PC-9 (cell line): ENCODE measurements around the gene MAP3K4. TPM values are rescaled to one million over a fixed set of nuclear protein-coding genes. Genes with fewer than 3 reads are reported as not detected.

Experiments
- BruUV-seq: library from RNA; stranded (reverse); fragments of 400-500 nt; replicated peaks from 2 replicates; lab custom pipeline; 2021; lab: Mats Ljungman, UMichigan
- CTCF ChIA-PET: fragments of 300-600 bp; sonication (Branson Sonifier 250); formaldehyde crosslinking; loops from one replicate; lab custom pipeline; 2022; ENCODE audit warnings: antibody characterized with exemption; lab: Charles Lee
- POLR2A ChIA-PET: fragments of 300-600 bp; sonication (Branson Sonifier 250); formaldehyde crosslinking; loops from one replicate; lab custom pipeline; 2022; ENCODE audit warnings: antibody characterized with exemption; ENCODE audit not compliant: unreplicated experiment; lab: Charles Lee
- DNase-seq, 2 experiments: peaks; one replicate each; pipeline versions ENCODE4 v3.0.0 to v3.0.0-alpha.2; 2015 to 2022; ENCODE audit warnings: mixed read lengths in 1 of 2
- H2AFZ ChIP-seq: fragments of 200-600 bp; sonication (generic); 2 replicates; pipeline ENCODE4 v1.8.1; 2017; ENCODE audit warnings: antibody characterized with exemption
- H3F3A ChIP-seq: fragments of 200-600 bp; sonication (generic); 2 replicates; pipeline ENCODE4 v1.8.1; 2017; ENCODE audit warnings: antibody characterized with exemption, mild to moderate bottlenecking, low read depth; ENCODE audit not compliant: insufficient read depth
- H3K27ac ChIP-seq: fragments of 200-600 bp; sonication (generic); 2 replicates; pipeline ENCODE4 v1.6.1; 2016; ENCODE audit warnings: mixed run types
- H3K27me3 ChIP-seq: fragments of 200-600 bp; sonication (generic); 2 replicates; pipeline ENCODE4 v1.6.1; 2016; ENCODE audit warnings: low read depth, mixed run types; ENCODE audit not compliant: insufficient read depth
- H3K36me3 ChIP-seq: fragments of 200-600 bp; sonication (generic); 2 replicates; pipeline ENCODE4 v1.6.1; 2016; ENCODE audit warnings: low read depth, mixed run types
- H3K4me1 ChIP-seq: fragments of 200-600 bp; sonication (generic); replicated peaks from 2 replicates; pipeline ENCODE4 v1.6.1; 2016; ENCODE audit warnings: mixed run types; ENCODE audit not compliant: insufficient read depth
- H3K4me2 ChIP-seq: fragments of 200-600 bp; sonication (generic); 2 replicates; pipeline ENCODE4 v1.6.1; 2017; ENCODE audit warnings: mixed run types
- H3K4me3 ChIP-seq: fragments of 200-600 bp; sonication (generic); 2 replicates; pipeline ENCODE4 v1.6.1; 2016; ENCODE audit warnings: mixed run types
- H3K79me2 ChIP-seq: fragments of 200-600 bp; sonication (generic); 2 replicates; pipeline ENCODE4 v1.6.1; 2017; ENCODE audit warnings: low read depth, mixed run types
- H3K9me2 ChIP-seq: fragments of 200-600 bp; sonication (generic); 2 replicates; pipeline ENCODE4 v1.8.1; 2017; ENCODE audit warnings: mild to moderate bottlenecking; ENCODE audit not compliant: insufficient read depth
- H3K9me3 ChIP-seq: fragments of 200-600 bp; sonication (generic); 2 replicates; pipeline ENCODE4 v1.8.1; 2016; ENCODE audit warnings: low read depth; ENCODE audit not compliant: insufficient read depth
- H4K20me1 ChIP-seq: fragments of 200-600 bp; sonication (generic); 2 replicates; pipeline ENCODE4 v1.8.1; 2017; ENCODE audit not compliant: insufficient read depth
- EZH2 ChIP-seq: fragments of 200-600 bp; sonication (generic); IDR thresholded peaks from 2 replicates; pipeline ENCODE4 v1.8.0; 2017; ENCODE audit warnings: antibody characterized with exemption, low read depth
- intact Hi-C: fragments of 100-400 bp; cut with micrococcal nuclease; formaldehyde crosslinking; loops from one replicate; pipeline ENCODE4 v1.10.0; 2022; ENCODE audit not compliant: unreplicated experiment
- total RNA-seq: library from RNA; stranded (reverse); gene quantifications from 2 replicates; pipeline ENCODE4 v1.2.3, GENCODE V29; 2021
- TF ChIP-seq, protein P1 (sequence below): fragments of 200-600 bp; sonication (generic); conservative IDR thresholded peaks from 2 replicates; pipeline ENCODE4 v1.6.1; 2017; ENCODE audit warnings: mixed run types, antibody characterized with exemption, mild to moderate bottlenecking, moderate library complexity

The MAP3K4 gene
- total RNA-seq, 1 experiment from 2014 or later, result 13.0 TPM

DNA sequence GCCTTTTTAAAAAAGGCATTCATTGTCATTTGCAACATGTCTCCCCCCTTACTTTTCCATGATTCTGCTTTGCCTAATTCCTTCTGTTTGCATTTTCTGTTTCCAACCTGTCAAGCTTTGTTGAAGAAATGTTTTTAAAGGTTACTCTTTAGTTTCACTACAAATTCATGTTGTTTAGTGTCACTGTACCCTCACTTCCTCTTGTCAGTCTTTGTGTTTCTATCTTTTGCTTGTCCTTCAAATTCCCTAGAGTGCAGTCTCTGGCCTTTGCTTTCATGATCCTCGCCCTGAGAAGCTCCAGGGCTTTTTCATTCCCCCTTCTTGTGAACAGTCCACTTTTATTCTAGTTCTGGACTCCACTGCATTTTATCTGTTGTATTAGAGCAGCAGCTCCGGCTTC is 90.6 kb downstream of the MAP3K4 start:
- H3K27me3 ChIP-seq, result no peaks in the 10 kb centered on the region
- no TSS peak for BruUV-seq
- no peak overlapping the region for H3K4me2 ChIP-seq
- H3K27ac ChIP-seq, result no peak overlapping the region
- no peaks in the 10 kb centered on the region for H3F3A ChIP-seq
- intact Hi-C loops, result no loop called here
- no peaks in the 10 kb centered on the region for H3K9me2 ChIP-seq
- no peaks in the 10 kb centered on the region for H3K4me1 ChIP-seq
- ChIA-PET CTCF (no interaction called here), POLR2A (no interaction called here)
- TF ChIP-seq, protein P1, sequence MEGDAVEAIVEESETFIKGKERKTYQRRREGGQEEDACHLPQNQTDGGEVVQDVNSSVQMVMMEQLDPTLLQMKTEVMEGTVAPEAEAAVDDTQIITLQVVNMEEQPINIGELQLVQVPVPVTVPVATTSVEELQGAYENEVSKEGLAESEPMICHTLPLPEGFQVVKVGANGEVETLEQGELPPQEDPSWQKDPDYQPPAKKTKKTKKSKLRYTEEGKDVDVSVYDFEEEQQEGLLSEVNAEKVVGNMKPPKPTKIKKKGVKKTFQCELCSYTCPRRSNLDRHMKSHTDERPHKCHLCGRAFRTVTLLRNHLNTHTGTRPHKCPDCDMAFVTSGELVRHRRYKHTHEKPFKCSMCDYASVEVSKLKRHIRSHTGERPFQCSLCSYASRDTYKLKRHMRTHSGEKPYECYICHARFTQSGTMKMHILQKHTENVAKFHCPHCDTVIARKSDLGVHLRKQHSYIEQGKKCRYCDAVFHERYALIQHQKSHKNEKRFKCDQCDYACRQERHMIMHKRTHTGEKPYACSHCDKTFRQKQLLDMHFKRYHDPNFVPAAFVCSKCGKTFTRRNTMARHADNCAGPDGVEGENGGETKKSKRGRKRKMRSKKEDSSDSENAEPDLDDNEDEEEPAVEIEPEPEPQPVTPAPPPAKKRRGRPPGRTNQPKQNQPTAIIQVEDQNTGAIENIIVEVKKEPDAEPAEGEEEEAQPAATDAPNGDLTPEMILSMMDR, result no peak
- no peak for TF ChIP-seq EZH2
- H3K79me2 ChIP-seq, result no peaks in the 10 kb centered on the region
- H3K9me3 ChIP-seq, result no peaks in the 10 kb centered on the region
- H3K4me3 ChIP-seq, result no peak overlapping the region
- H2AFZ ChIP-seq, result no peak overlapping the region
- 0 out of 2 replicates have a peak, but pooled peaks cover 12% of the 10 kb centered on the region for H3K36me3 ChIP-seq
- H4K20me1 ChIP-seq, result no peaks in the 10 kb centered on the region
- DNase-seq, result no peak

DNA sequence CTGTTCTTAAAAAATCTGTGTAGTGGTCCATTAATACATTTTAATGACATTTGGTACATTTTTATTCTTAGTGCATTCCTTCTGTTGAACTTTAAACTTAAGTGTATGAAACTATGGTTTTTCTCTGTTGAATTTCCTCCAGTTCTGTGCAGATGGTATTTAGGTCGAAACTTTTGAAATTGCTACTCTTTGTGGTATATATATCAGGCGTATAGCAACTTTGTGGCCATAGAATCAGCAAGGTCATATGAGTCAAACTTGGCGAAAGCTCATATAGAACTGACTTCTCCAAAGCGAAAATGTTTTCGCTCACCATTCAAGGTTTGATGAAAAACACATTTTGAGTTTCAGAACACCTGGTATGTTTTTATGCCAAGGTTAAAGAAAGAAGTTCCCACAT is 93.7 kb downstream of the MAP3K4 start:
- Histone ChIP-seq H3K4me1 (no peaks in the 10 kb centered on the region), H3K79me2 (no peaks in the 10 kb centered on the region), H3K27me3 (no peaks in the 10 kb centered on the region), H3K36me3 (peaks cover 12% of the 10 kb centered on the region; the same call in 1 of the 2 replicates), H3K4me3 (no peak overlapping the region), H2AFZ (no peak overlapping the region), H3K4me2 (no peak overlapping the region), H4K20me1 (no peaks in the 10 kb centered on the region), H3K9me3 (no peaks in the 10 kb centered on the region), H3K9me2 (no peaks in the 10 kb centered on the region), H3K27ac (no peak overlapping the region), H3F3A (no peaks in the 10 kb centered on the region)
- DNase-seq, result no peak
- BruUV-seq, result no TSS peak
- CTCF ChIA-PET, result no interaction called here
- POLR2A ChIA-PET, result no interaction called here
- no peak for TF ChIP-seq EZH2
- TF ChIP-seq, protein P1, result no peak
- intact Hi-C loops, result no loop called here

DNA sequence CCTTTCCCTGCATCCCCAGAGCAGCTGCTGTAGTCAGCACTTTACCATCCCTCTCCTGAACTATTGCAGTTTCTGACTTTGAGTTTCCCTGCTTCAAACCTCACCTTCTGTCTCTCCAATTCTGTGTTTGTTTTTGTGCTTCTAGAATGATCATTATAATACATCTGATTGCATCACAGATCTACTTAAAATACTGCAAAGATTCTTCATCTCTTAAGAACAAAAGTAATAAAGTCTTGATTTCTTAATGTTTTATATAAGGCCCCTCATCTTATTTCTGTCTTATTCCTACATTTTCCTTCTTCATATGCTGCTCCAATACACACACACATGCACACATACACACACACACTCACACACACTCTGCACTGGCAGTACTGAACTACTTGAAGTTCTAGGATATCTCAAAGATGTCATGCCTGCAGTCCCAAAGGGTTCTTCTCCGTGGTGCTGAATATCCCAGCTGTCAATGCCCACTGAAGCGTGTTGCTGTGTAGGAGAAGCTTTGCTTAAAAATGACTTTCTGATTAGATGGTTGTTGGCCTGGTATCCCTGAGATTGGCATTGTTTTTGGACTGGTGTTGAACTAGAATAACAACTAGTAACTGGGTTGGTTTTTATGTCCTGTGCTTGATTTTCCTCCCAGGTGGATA is 97.2 kb downstream of the MAP3K4 start:
- H3K79me2 ChIP-seq, result no peaks in the 10 kb centered on the region
- POLR2A ChIA-PET, result no interaction called here

More for the DNA sequence above, 97.2 kb downstream of the MAP3K4 start:
- Histone ChIP-seq H3K4me1 (no peaks in the 10 kb centered on the region), H3K9me2 (no peaks in the 10 kb centered on the region), H3K27ac (no peak overlapping the region), H3K4me2 (no peak overlapping the region), H3K27me3 (no peaks in the 10 kb centered on the region), H4K20me1 (no peaks in the 10 kb centered on the region), H3K9me3 (no peaks in the 10 kb centered on the region), H3K4me3 (no peak overlapping the region), H3F3A (no peaks in the 10 kb centered on the region), H3K36me3 (peaks cover 7% of the 10 kb centered on the region; the same call in 1 of the 2 replicates), H2AFZ (no peak overlapping the region)
- intact Hi-C loops, result no loop called here
- BruUV-seq, result no TSS peak
- no peak for TF ChIP-seq EZH2
- TF ChIP-seq, protein P1, result no peak
- CTCF ChIA-PET, result no interaction called here
- no peak for DNase-seq
